ENCODE results near the gene MGAT4A. TPM values are rescaled to one million over a fixed set of nuclear protein-coding genes. Genes with fewer than 3 reads are reported as not detected.

The MGAT4A gene
- total RNA-seq, 4 donors from 2014 or later: 4.2 to 14.1 (median 12.2) TPM

DNA sequence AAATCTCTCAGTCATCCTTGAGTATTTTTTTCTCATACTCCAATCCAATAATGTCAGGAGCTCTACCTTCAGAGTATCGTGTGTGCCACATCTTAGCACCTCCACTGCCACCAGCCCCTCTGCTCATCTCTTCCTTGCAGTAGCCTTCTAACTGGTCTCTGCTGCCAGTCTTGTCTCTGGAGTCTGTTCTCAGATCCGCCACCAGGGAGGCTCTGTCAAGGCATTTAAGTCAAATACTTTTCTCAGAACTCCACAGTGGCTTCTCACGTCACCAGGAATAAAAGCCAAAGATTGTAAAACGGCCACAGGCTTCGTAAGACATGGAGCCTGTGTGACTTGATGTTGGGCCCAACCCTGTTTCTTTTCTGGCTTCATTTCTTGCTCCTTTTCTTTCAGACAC, 115.5 kb downstream of the MGAT4A start:
- intact Hi-C loops (cut with DNase I; ENCODE audit: low total_unique reads) (no loop called here), in situ Hi-C loops (cut with MboI; ENCODE audit: low sequenced_read_pairs in 4 of 4) (loop anchor here in 1 of 4 donors (25.0 kb wide), 1 partner anchor 572 kb away; the partner anchor contains the start of genes MITD1 and MRPL30)
- Histone ChIP-seq H3K36me3 (peaks cover 0 to 89% of the 10 kb centered on the region in 2 donors), H3K4me1 (peaks cover 8 to 15% of the 10 kb centered on the region in 2 donors), H3K4me3 (no peak overlapping the region), H3K27ac (no peak overlapping the region), H3K9me3 (no peaks in the 10 kb centered on the region), H3K27me3 (no peaks in the 10 kb centered on the region)
- ATAC-seq (no peak), DNase-seq (no peak)
- TF ChIP-seq, protein P1, sequence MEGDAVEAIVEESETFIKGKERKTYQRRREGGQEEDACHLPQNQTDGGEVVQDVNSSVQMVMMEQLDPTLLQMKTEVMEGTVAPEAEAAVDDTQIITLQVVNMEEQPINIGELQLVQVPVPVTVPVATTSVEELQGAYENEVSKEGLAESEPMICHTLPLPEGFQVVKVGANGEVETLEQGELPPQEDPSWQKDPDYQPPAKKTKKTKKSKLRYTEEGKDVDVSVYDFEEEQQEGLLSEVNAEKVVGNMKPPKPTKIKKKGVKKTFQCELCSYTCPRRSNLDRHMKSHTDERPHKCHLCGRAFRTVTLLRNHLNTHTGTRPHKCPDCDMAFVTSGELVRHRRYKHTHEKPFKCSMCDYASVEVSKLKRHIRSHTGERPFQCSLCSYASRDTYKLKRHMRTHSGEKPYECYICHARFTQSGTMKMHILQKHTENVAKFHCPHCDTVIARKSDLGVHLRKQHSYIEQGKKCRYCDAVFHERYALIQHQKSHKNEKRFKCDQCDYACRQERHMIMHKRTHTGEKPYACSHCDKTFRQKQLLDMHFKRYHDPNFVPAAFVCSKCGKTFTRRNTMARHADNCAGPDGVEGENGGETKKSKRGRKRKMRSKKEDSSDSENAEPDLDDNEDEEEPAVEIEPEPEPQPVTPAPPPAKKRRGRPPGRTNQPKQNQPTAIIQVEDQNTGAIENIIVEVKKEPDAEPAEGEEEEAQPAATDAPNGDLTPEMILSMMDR (IDR thresholded peaks at IDR 0.05 in 4 of 5, conservative IDR thresholded peaks at IDR 0.05 in 1 of 5): no peak
- no peak for TF ChIP-seq POLR2A (IDR thresholded peaks at IDR 0.05)

DNA sequence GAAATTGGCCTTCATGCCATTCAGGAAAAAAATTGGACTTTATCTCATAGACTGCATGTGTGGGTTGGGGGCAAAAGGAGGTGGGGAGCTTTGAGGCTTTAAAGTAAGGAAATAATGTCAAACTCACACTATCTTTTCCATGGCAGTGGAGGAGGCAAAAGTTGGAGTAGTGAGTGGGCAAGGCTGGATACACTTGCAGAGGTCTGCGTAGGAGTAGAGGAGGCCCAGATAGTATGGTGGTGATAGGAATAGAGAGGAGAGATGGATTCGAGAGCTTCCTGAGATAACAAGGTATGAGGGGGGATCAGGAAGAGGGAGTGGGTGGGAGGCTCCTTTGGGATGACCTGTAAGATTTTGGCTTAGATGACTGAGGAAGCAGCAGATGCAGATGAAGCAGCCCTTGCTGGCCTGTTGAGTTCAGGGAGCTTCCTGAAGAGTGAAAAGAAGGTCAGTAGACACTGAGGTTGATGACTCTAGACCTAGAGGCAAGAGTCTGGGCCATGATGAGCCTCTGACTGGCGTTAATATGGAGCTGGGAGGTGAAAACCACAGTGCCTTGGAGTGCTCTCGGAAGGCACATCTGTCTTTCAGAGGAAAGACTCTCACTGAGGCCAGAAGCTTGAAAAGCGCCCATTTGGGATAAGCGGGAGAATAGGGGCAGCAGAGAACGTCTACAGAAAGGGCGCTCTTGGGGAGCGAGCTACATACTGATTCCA, 116.8 kb downstream of the MGAT4A start:
- Histone ChIP-seq H3K4me3 (no peak overlapping the region), H3K36me3 (peaks cover 0 to 92% of the 10 kb centered on the region in 2 donors), H3K4me1 (peaks cover 18 to 28% of the 10 kb centered on the region in 2 donors), H3K27me3 (no peaks in the 10 kb centered on the region), H3K27ac (no peak overlapping the region), H3K9me3 (no peaks in the 10 kb centered on the region)
- intact Hi-C loops (cut with DNase I; ENCODE audit: low total_unique reads) (no loop called here), in situ Hi-C loops (cut with MboI; ENCODE audit: low sequenced_read_pairs in 4 of 4) (loop anchor here in 1 of 4 donors (25.0 kb wide), 1 partner anchor 573 kb away; the partner anchor contains the start of genes MITD1 and MRPL30)
- ATAC-seq (no peak), DNase-seq (no peak)
- TF ChIP-seq, protein P1 (IDR thresholded peaks at IDR 0.05 in 4 of 5, conservative IDR thresholded peaks at IDR 0.05 in 1 of 5): no peak
- TF ChIP-seq POLR2A (IDR thresholded peaks at IDR 0.05): no peak

DNA sequence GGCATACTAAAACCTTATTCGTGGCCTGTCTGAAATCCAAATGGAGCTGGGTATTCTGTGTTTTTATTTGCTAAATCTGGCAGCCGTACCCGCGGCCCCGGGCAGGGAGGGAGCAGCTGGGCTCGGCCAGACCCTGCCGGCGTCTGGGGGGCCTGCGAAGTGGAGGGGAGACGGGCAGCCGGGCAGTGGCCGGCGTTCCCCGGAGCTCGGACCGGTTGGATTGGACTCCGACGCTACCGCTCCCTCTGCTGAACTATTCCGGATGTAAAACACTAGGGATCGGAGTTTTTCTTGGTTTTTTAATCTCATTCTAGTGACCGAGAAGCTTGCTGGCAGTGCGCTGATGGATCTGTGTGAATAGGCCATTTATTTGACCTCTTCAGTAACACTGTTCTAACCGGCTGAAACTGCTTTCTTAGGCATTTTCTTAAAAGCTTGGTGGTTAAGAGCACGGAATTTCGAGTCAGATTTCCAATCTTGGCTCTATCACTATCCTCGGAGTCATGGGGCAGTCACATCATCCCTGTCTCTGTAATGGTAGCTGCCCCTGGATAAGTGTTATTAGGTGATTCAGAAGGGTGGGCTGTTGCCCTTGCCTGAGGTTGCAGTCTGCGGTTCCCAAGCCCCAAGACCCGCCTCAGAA, 121.8 kb downstream of the MGAT4A start:
- Histone ChIP-seq H3K27ac (peak overlapping the region; percentile 91 to 97 (median 94)), H3K27me3 (no peaks in the 10 kb centered on the region), H3K36me3 (peaks cover 0 to 43% of the 10 kb centered on the region in 2 donors), H3K9me3 (no peaks in the 10 kb centered on the region), H3K4me3 (peak overlapping the region; percentile 70 to 90 (median 86)), H3K4me1 (peaks cover 50 to 58% of the 10 kb centered on the region in 2 donors)
- ATAC-seq (peak in 1 of 2 donors; percentile 19), DNase-seq (no peak)
- intact Hi-C loops (cut with DNase I; ENCODE audit: low total_unique reads) (loop anchor here (1.0 to 10.0 kb wide), 7 partner anchors 122 to 883 kb away; partner anchors contain the start of genes LIPT1, MGAT4A, MITD1 and MRPL30), in situ Hi-C loops (cut with MboI; ENCODE audit: low sequenced_read_pairs in 4 of 4) (loop anchor here in 1 of 4 donors (10.0 to 25.0 kb wide), 2 partner anchors 194 to 578 kb away; partner anchors contain the start of genes MITD1 and MRPL30)
- TF ChIP-seq, protein P1 (IDR thresholded peaks at IDR 0.05 in 4 of 5, conservative IDR thresholded peaks at IDR 0.05 in 1 of 5): no peak
- no peak for TF ChIP-seq POLR2A (IDR thresholded peaks at IDR 0.05)

DNA sequence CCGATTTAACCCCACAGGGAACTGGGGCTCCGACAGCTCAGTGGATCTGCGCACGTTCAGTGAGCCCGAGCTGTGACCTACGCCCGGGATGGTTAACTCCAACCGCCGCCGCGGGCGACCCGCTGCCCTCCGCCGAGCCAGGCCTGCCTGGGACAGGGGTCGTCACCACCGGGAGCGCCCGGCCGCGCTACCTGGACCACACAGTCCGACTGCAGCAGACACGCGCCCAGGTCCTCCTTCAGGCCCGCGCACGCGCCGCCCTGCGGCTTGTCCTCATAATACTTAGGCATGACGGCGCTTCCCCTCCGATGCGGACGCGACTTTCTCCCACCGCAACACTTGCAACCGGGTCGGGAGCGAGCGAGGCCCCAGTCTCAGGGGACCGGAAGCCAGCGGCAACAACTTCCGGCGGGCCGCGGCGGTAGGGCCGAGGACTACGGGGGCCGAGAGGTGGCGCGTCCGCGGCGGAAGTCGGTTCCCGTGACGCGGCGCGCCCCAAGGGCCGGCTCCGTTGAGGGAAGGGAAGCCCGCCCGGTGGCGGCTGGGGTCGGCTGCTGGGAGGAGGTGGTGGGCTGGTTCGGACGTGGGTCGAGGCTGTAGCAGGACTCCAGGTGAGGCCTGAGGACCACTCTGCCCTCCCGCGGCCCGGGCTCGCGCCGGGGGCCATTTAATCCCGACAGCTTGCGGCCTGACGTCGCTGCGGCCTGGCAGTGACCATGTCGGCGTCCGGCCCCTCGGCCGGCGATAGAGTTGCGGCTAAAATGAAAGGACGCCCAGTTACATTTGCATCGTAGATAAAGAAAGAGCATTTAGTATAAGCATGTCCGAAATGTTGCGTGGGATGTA, 122.6 kb downstream of the MGAT4A start, which contains the start of the genes COA5 and UNC50:
Gene COA5, minus strand, starts transcription at position 397 of the 846 bp plus-strand sequence. Its CDS starts 107 bp downstream, at position 290.
Gene UNC50, plus strand, starts transcription at position 474 of the 846 bp plus-strand sequence. CDS start 1,171 bp downstream, outside the sequence.
- peak; percentile 90 for ATAC-seq
- intact Hi-C loops (cut with DNase I; ENCODE audit: low total_unique reads): loop anchor here (1.0 to 10.0 kb wide), 7 partner anchors 122 to 884 kb away; partner anchors contain the start of genes LIPT1, MGAT4A, MITD1 and MRPL30

More for the DNA sequence above, 122.6 kb downstream of the MGAT4A start, which contains the start of the genes COA5 and UNC50:
- H3K9me3 ChIP-seq: no peaks in the 10 kb centered on the region
- H3K4me3 ChIP-seq: peak within 1 kb of the TSS; percentile 70 to 90 (median 86)
- H3K36me3 ChIP-seq: peaks cover 0 to 39% of the 10 kb centered on the region in 2 donors
- peak; percentile 79 to 89 for TF ChIP-seq POLR2A (IDR thresholded peaks at IDR 0.05)
- TF ChIP-seq, protein P1 (IDR thresholded peaks at IDR 0.05 in 4 of 5, conservative IDR thresholded peaks at IDR 0.05 in 1 of 5): no peak
- no peaks in the 10 kb centered on the region for H3K27me3 ChIP-seq
- peak within 1 kb of the TSS; percentile 91 to 97 (median 94) for H3K27ac ChIP-seq
- in situ Hi-C loops (cut with MboI; ENCODE audit: low sequenced_read_pairs in 4 of 4): loop anchor here in 1 of 4 donors (10.0 to 25.0 kb wide), 2 partner anchors 194 to 579 kb away; partner anchors contain the start of genes MITD1 and MRPL30
- peak; percentile 79 to 85 for DNase-seq
- H3K4me1 ChIP-seq: peaks cover 53 to 59% of the 10 kb centered on the region in 2 donors

Data from gastrocnemius medialis (tissue), 4 donors.